T-helper 9 cell (primary cell): ENCODE results near the gene NELFE.
"Not testable (repeated sequence)": the region's sequence is repeated elsewhere in the genome, so short reads cannot be mapped to it uniquely, and the experiment has no call there.

Experiments used
- DNase-seq: peaks from one replicate; pipeline ENCODE4 v3.0.0-alpha.2; 2020

Gene NELFE

GRCh38 chr6:31915756-31916155 lies 43.0 kb downstream of the NELFE start:
- no peak for DNase-seq

- no peak for DNase-seq
Observed at GRCh38 chr6:31915351-31915750, 43.4 kb downstream of the NELFE start.

DNA sequence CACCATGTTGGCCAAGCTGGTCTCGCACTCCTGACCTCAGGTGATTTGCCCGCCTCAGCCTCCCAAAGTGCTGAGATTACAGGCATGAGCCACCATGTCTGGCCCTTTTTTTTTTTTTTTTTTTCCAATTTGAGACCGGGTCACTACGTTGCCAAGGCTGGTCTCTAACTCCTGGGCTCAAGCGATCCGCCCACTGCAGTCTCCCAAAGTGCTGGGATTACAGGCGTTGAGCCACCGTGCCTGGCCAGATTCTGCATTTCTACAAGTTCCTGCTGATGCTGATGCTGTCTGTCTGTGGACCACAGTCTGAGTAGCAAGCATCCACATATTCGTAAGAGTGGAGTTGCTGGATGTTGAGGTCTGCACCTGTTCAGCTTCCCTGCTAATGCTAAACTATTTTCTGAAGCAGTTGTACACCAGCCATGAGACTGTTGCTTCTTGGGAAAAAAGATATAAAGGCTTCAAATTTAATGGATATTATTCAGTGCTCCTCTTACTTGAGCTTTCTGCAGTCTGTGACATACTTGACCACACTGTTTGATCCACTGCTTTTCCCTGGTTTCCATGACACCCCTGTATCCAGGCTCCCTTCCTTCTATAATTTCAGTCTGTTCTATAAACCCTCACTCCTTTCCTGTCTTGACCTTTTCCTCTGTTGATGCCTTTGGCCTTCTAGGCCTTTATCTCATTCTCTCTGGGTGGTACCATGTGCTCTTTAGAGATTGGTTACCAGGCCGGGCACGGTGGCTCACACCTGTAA lies 46.8 kb downstream of the NELFE start:
- DNase-seq = no peak

- DNase-seq = not testable (repeated sequence)
Observed at GRCh38 chr6:31909298-31909697, 49.5 kb downstream of the NELFE start.

GRCh38 chr6:31908791-31909190 lies 50.0 kb downstream of the NELFE start:
- no peak for DNase-seq

DNA sequence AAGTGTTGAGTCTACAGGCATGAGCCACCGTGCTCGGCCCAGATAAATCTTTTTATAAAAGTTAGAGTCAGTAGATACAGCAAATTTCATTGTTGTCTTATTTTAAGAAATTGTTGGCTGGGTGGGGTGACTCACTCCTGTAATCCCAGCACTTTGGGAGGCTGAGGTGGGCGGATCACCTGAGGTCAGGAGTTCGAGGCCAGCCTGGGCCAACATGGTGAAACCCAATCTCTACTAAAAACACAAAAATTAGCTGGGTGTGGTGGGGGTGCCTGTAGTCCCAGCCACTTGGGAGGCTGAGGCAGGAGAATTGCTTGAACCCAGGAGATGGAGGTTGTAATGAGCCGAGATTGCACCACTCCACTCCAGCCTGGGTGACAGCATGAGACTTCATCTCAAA lies 50.5 kb downstream of the NELFE start:
- not testable (repeated sequence) for DNase-seq

DNA sequence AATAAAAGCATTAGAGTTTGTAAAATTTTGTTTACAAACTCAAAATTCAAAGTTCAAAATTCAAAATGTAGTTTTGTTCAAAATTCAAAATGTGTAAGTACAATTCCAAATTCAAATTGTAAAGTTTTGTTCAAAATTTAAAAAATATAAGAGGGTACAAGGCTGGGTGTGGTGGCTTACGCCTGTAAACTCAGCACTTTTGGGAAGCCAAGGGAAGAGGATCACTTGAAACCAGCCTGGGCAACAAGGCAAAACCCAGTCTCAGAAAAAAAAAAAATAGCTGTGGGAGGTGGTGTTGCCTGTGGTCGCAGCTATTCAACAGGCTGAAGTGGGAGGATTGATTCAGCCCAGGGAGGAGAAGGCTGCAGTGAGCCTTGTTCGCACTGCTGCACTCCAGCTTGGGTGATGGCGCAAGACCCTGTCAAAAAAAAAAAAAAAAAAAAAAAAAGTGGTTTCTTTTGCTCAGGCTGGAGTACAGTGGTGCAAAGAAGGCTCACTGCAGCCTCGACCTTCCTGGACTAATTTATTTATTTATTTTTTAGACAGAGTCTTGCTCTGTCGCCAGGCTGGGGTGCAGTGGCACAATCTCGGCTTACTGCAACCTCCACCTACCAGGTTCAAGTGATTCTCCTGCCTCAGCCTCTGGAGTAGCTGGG lies 51.5 kb downstream of the NELFE start:
- DNase-seq = no peak

DNA sequence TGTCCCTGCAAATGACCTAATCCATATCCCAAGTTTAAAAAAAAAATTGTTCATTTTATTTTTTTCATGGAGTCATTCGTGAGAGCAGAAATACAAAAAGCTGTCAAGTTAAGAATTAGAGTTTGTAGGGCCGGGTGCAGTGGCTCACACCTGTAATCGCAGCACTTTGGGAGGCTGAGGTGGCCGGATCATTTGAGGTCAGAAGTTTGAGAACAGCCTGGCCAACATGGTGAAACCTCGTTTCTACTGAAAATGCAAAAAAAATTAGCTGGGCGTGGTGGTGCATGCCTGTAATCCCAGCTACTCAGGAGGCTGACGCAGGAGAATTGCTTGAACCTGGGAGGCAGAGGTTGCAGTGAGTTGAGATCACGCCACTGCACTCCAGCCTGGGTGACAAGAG lies 52.0 kb downstream of the NELFE start:
- not testable (repeated sequence) for DNase-seq

DNA sequence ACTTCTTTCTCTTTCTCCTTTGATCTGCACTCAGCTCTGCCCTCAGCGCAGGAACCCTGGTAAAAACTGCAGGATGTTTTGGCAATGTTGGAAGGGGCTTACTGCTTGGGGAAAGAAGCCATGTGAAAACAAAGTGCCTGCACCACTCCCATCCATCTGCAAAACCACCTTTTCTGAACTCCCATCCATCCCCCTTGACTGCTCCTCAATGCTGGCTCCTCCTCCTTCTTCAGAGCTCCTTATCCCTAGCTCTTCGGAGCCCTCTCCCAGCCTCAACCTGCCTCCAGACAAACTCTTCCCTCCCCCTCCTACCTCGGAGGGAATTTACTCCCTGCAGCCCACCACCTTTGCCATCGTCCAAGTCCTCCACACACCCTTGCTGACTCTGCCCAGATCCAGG lies 52.6 kb downstream of the NELFE start:
- no peak for DNase-seq

GRCh38 chr6:31905041-31905440 lies 53.7 kb downstream of the NELFE start:
- no peak for DNase-seq

DNA sequence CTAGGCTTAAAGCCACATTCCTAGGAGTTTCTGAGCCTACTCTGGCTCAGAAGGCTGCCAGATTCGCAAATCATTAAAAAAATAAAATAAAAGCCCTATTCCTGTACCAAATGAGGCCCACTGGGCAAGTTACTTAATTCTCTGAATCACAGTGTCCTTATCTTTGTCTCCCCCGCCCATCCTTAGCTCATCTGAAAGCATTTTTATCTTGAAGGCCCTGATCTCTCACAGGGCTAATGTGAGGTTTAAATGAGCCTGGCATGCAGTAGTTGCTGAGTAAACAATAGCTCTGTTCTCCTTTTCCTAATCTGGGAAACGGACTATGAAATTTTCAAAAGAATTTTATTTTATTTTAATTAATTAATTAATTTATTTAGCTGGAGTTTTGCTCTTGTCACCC lies 54.8 kb downstream of the NELFE start:
- no peak for DNase-seq
